HCT116 (cell line): Measurements from ENCODE around the gene USP12. TPM values are rescaled to one million over a fixed set of nuclear protein-coding genes. Genes with fewer than 3 reads are reported as not detected.

Experiments
- ATAC-seq: fragments of 200-7000 bp; cut with Tn5 transposase; 2 replicates; pipeline ENCODE4 v1.9.1; 2020; ENCODE audit warnings: mild to moderate bottlenecking, moderate library complexity
- BruUV-seq: library from RNA; stranded (reverse); fragments of 400-500 nt; replicated peaks from 2 replicates; lab custom pipeline; 2021; lab: Mats Ljungman, UMichigan
- CTCF ChIA-PET: fragments of 300-600 bp; sonication (Branson Sonifier 250); formaldehyde crosslinking; loops from one replicate; lab custom pipeline; 2021; ENCODE audit warnings: antibody characterized with exemption; lab: Charles Lee
- POLR2A ChIA-PET: fragments of 300-600, 350-600 bp; sonication (Branson Sonifier 250); formaldehyde crosslinking; loops from one replicate; lab custom pipeline; 2021; ENCODE audit warnings: antibody characterized with exemption; lab: Charles Lee
- RAD21 ChIA-PET, 2 experiments: fragments of 300-600 bp; sonication (Branson Sonifier 250); formaldehyde crosslinking; loops; one replicate each; lab custom pipeline; 2023; ENCODE audit warnings: low total read pairs in 2 of 2; ENCODE audit not compliant: uncharacterized antibody in 2 of 2, unreplicated experiment in 2 of 2, low non-redundant PET in 1 of 2; lab: Charles Lee
- DNase-seq: peaks from one replicate; pipeline ENCODE4 v3.0.0-alpha.2; 2010; ENCODE audit warnings: low read depth, low spot score
- H2AFZ ChIP-seq: fragments of 200-600 bp; shearing (Covaris generic), sonication (generic); 2 replicates; pipeline ENCODE4 v1.6.1; 2017; ENCODE audit warnings: low read depth, mixed run types, mixed read lengths, antibody characterized with exemption, low read length; ENCODE audit not compliant: poor library complexity, severe bottlenecking
- H3K27ac ChIP-seq: 2 replicates; pipeline ENCODE4 v1.5.1; 2012; ENCODE audit warnings: low read depth, low read length
- H3K27me3 ChIP-seq: fragments of 200-600 bp; sonication (generic); 2 replicates; pipeline ENCODE4 v1.6.1; 2016; ENCODE audit warnings: mixed run types, low read length, mixed read lengths; ENCODE audit not compliant: insufficient read depth
- H3K36me3 ChIP-seq, 2 experiments: fragments of 200-500 bp in 1 of 2; fragments of 200-600 bp in 1 of 2; sonication (Bioruptor generic) in 1 of 2; sonication (generic) in 1 of 2; 2 replicates each; pipeline versions ENCODE4 v1.5.1 to v1.6.1; 2014 to 2016; ENCODE audit warnings: low read length in 2 of 2, inconsistent platforms in 1 of 2, mixed read lengths in 1 of 2, mixed run types in 1 of 2; ENCODE audit not compliant: insufficient read depth in 2 of 2, control insufficient read depth in 1 of 2
- H3K4me1 ChIP-seq, 2 experiments: fragments of 200-600 bp in 1 of 2; sonication (generic) in 1 of 2; 2 replicates each; pipeline versions ENCODE4 v1.5.1 to v1.6.1; 2012 to 2017; ENCODE audit warnings: low read length in 2 of 2, inconsistent platforms in 1 of 2, mild to moderate bottlenecking in 1 of 2, mixed read lengths in 1 of 2, mixed run types in 1 of 2, moderate library complexity in 1 of 2; ENCODE audit not compliant: insufficient read depth in 2 of 2, control insufficient read depth in 1 of 2
- H3K4me2 ChIP-seq: fragments of 200-600 bp; sonication (generic); 2 replicates; pipeline ENCODE4 v1.6.1; 2017; ENCODE audit warnings: mixed run types, low read length, mixed read lengths
- H3K4me3 ChIP-seq, 2 experiments: fragments of 200-600 bp in 1 of 2; sonication (generic) in 1 of 2; replicated peaks in 1 of 2; 2 replicates each; pipeline ENCODE4 v1.5.1; 2011 to 2016; ENCODE audit warnings: low read length in 2 of 2, control low read depth in 1 of 2, low read depth in 1 of 2, mild to moderate bottlenecking in 1 of 2, mixed read lengths in 1 of 2, mixed run types in 1 of 2
- H3K79me2 ChIP-seq: fragments of 200-600 bp; sonication (generic); 2 replicates; pipeline ENCODE4 v1.6.1; 2017; ENCODE audit warnings: mild to moderate bottlenecking, mixed run types, low read length, moderate library complexity, mixed read lengths; ENCODE audit not compliant: insufficient read depth
- H3K9ac ChIP-seq: fragments of 200-600 bp; sonication (generic); 2 replicates; pipeline ENCODE4 v1.6.1; 2016; ENCODE audit warnings: low read length, mixed read lengths
- H3K9me2 ChIP-seq: fragments of 200-600 bp; sonication (generic), shearing (Covaris generic); 2 replicates; pipeline ENCODE4 v1.6.1; 2017; ENCODE audit warnings: mixed run types, mild to moderate bottlenecking, moderate library complexity; ENCODE audit not compliant: insufficient read depth
- H3K9me3 ChIP-seq, 2 experiments: fragments of 200-500 bp in 1 of 2; fragments of 200-600 bp in 1 of 2; sonication (Bioruptor generic) in 1 of 2; sonication (generic) in 1 of 2; 2 replicates each; pipeline ENCODE4 v1.6.1; 2014 to 2017; ENCODE audit warnings: low read length in 2 of 2, mixed read lengths in 2 of 2, inconsistent platforms in 1 of 2, low read depth in 1 of 2, mild to moderate bottlenecking in 1 of 2, mixed run types in 1 of 2, moderate library complexity in 1 of 2; ENCODE audit not compliant: control insufficient read depth in 1 of 2, insufficient read depth in 1 of 2
- H4K20me1 ChIP-seq: fragments of 200-600 bp; sonication (generic), shearing (Covaris generic); 2 replicates; pipeline ENCODE4 v1.6.1; 2017; ENCODE audit warnings: mixed run types, mild to moderate bottlenecking, moderate library complexity; ENCODE audit not compliant: insufficient read depth
- CBX3 ChIP-seq: IDR thresholded peaks from 2 replicates; pipeline ENCODE4 v1.6.1; 2012; ENCODE audit warnings: low read depth
- EGR1 ChIP-seq: IDR thresholded peaks from 2 replicates; pipeline ENCODE4 v1.6.1; 2012; ENCODE audit warnings: low read depth
- ELF1 ChIP-seq: IDR thresholded peaks from 2 replicates; pipeline ENCODE4 v1.6.1; 2012; ENCODE audit warnings: low read depth, borderline replicate concordance
- EZH2 ChIP-seq: fragments of 200-600 bp; sonication (generic); IDR thresholded peaks from 2 replicates; pipeline ENCODE4 v1.6.1; 2017; ENCODE audit warnings: antibody characterized with exemption, mixed run types
- JUND ChIP-seq: IDR thresholded peaks from 2 replicates; pipeline ENCODE4 v1.6.1; 2012
- POLR2AphosphoS5 ChIP-seq: IDR thresholded peaks from 2 replicates; pipeline ENCODE4 v1.6.1; 2011; ENCODE audit warnings: mild to moderate bottlenecking, low read depth, low read length, moderate library complexity
- SRF ChIP-seq: IDR thresholded peaks from 2 replicates; pipeline ENCODE4 v1.6.1; 2012; ENCODE audit warnings: low read depth
- TCF7L2 ChIP-seq: IDR thresholded peaks from 2 replicates; pipeline ENCODE4 v1.7.0; 2011; ENCODE audit warnings: borderline replicate concordance, inconsistent platforms; ENCODE audit not compliant: insufficient read depth, insufficient read length; ENCODE audit errors: extremely low read depth
- YY1 ChIP-seq: IDR thresholded peaks from 2 replicates; pipeline ENCODE4 v1.6.1; 2011; ENCODE audit warnings: low read length, low read depth, moderate library complexity, mild to moderate bottlenecking; ENCODE audit not compliant: insufficient replicate concordance; ENCODE audit errors: extremely low read depth
- ZNF274 ChIP-seq: fragments of 200-500 bp; sonication (Bioruptor generic); IDR thresholded peaks from 2 replicates; pipeline ENCODE4 v1.6.1; 2014; ENCODE audit warnings: mild to moderate bottlenecking, low read depth, low read length, inconsistent platforms
- intact Hi-C: fragments of 100-400 bp; cut with micrococcal nuclease; formaldehyde crosslinking; loops from 2 replicates; pipeline ENCODE4 v1.10.0; 2022
- total RNA-seq: library from RNA; stranded (reverse); gene quantifications from one replicate; pipeline ENCODE4 v1.2.1, GENCODE V29; 2021; ENCODE audit not compliant: unreplicated experiment
- TF ChIP-seq, protein P1 (sequence below): IDR thresholded peaks from 2 replicates; pipeline ENCODE4 v1.6.1; 2012
- TF ChIP-seq, protein P2 (sequence below), 3 experiments: fragments of 200-600 bp in 1 of 3; sonication (generic) in 1 of 3; IDR thresholded peaks in 2 of 3; conservative IDR thresholded peaks in 1 of 3; 2 replicates each; pipeline ENCODE4 v1.5.1; 2012 to 2017; ENCODE audit warnings: low read depth in 2 of 3, low read length in 2 of 3, antibody characterized with exemption in 1 of 3, borderline replicate concordance in 1 of 3, control low read depth in 1 of 3, mild to moderate bottlenecking in 1 of 3, mixed read lengths in 1 of 3, mixed run types in 1 of 3, moderate library complexity in 1 of 3; ENCODE audit not compliant: insufficient read depth in 1 of 3
- TF ChIP-seq, protein P3 (sequence below): IDR thresholded peaks from 2 replicates; pipeline ENCODE4 v1.6.1; 2012; ENCODE audit warnings: low read depth
- TF ChIP-seq, protein P4 (sequence below): IDR thresholded peaks from 2 replicates; pipeline ENCODE4 v1.6.1; 2011; ENCODE audit warnings: mild to moderate bottlenecking, low read length, moderate library complexity; ENCODE audit not compliant: insufficient replicate concordance; ENCODE audit errors: extremely low read depth
- TF ChIP-seq, protein P5 (sequence below): IDR thresholded peaks from 2 replicates; pipeline ENCODE4 v1.6.1; 2012

USP12 gene
- total RNA-seq, 1 experiment from 2014 or later, result 28.3 TPM

DNA sequence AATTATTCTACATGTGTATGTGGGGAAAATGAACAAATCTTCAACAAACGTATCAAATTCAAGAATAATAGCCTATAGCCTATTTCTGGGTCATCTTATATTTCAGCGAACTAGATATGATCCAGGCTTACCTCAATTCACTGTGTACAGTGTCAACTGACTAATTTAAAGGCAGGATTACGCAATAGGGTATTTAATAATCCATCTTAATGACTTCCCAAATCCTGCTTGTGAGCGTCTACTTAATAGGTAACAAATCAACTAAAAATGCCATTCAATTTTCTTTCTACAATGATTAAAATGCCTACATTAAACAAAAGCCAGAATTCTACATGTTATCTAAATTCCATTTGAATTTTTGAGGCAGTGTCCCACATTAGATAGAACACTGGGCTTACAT, 67.0 kb downstream of the USP12 start:
- Histone ChIP-seq H3K9me3 (no peaks in the 10 kb centered on the region), H3K36me3 (no peaks in the 10 kb centered on the region), H3K79me2 (peaks cover 30% of the 10 kb centered on the region), H3K9me2 (no peaks in the 10 kb centered on the region), H3K9ac (no peak overlapping the region), H3K4me1 (no peaks in the 10 kb centered on the region), H3K27ac (no peak overlapping the region), H3K4me2 (no peak overlapping the region), H2AFZ (no peak overlapping the region), H4K20me1 (0 out of 2 replicates have a peak, but pooled peaks cover 3% of the 10 kb centered on the region), H3K27me3 (no peaks in the 10 kb centered on the region), H3K4me3 (no peak overlapping the region)
- RAD21 ChIA-PET, result no interaction called here
- intact Hi-C loops, result no loop called here
- no TSS peak for BruUV-seq
- POLR2A ChIA-PET, result no interaction called here
- ATAC-seq, result no peak
- DNase-seq, result no peak
- TF ChIP-seq, protein P1, sequence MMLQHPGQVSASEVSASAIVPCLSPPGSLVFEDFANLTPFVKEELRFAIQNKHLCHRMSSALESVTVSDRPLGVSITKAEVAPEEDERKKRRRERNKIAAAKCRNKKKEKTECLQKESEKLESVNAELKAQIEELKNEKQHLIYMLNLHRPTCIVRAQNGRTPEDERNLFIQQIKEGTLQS, result no peak
- TF ChIP-seq ZNF274 (no peak), POLR2AphosphoS5 (no peak), TCF7L2 (no peak), EGR1 (no peak), SRF (no peak), CBX3 (no peak), YY1 (no peak), JUND (no peak), ELF1 (no peak), EZH2 (no peak)
- TF ChIP-seq, protein P2, sequence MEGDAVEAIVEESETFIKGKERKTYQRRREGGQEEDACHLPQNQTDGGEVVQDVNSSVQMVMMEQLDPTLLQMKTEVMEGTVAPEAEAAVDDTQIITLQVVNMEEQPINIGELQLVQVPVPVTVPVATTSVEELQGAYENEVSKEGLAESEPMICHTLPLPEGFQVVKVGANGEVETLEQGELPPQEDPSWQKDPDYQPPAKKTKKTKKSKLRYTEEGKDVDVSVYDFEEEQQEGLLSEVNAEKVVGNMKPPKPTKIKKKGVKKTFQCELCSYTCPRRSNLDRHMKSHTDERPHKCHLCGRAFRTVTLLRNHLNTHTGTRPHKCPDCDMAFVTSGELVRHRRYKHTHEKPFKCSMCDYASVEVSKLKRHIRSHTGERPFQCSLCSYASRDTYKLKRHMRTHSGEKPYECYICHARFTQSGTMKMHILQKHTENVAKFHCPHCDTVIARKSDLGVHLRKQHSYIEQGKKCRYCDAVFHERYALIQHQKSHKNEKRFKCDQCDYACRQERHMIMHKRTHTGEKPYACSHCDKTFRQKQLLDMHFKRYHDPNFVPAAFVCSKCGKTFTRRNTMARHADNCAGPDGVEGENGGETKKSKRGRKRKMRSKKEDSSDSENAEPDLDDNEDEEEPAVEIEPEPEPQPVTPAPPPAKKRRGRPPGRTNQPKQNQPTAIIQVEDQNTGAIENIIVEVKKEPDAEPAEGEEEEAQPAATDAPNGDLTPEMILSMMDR (IDR thresholded peaks at IDR 0.05 in 2 of 3, conservative IDR thresholded peaks at IDR 0.05 in 1 of 3; ENCODE audit: borderline replicate concordance in 1 of 3, insufficient read depth in 1 of 3, low read depth in 2 of 3, low read length in 2 of 3), result no peak
- TF ChIP-seq, protein P3, sequence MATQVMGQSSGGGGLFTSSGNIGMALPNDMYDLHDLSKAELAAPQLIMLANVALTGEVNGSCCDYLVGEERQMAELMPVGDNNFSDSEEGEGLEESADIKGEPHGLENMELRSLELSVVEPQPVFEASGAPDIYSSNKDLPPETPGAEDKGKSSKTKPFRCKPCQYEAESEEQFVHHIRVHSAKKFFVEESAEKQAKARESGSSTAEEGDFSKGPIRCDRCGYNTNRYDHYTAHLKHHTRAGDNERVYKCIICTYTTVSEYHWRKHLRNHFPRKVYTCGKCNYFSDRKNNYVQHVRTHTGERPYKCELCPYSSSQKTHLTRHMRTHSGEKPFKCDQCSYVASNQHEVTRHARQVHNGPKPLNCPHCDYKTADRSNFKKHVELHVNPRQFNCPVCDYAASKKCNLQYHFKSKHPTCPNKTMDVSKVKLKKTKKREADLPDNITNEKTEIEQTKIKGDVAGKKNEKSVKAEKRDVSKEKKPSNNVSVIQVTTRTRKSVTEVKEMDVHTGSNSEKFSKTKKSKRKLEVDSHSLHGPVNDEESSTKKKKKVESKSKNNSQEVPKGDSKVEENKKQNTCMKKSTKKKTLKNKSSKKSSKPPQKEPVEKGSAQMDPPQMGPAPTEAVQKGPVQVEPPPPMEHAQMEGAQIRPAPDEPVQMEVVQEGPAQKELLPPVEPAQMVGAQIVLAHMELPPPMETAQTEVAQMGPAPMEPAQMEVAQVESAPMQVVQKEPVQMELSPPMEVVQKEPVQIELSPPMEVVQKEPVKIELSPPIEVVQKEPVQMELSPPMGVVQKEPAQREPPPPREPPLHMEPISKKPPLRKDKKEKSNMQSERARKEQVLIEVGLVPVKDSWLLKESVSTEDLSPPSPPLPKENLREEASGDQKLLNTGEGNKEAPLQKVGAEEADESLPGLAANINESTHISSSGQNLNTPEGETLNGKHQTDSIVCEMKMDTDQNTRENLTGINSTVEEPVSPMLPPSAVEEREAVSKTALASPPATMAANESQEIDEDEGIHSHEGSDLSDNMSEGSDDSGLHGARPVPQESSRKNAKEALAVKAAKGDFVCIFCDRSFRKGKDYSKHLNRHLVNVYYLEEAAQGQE, result no peak
- TF ChIP-seq, protein P4, sequence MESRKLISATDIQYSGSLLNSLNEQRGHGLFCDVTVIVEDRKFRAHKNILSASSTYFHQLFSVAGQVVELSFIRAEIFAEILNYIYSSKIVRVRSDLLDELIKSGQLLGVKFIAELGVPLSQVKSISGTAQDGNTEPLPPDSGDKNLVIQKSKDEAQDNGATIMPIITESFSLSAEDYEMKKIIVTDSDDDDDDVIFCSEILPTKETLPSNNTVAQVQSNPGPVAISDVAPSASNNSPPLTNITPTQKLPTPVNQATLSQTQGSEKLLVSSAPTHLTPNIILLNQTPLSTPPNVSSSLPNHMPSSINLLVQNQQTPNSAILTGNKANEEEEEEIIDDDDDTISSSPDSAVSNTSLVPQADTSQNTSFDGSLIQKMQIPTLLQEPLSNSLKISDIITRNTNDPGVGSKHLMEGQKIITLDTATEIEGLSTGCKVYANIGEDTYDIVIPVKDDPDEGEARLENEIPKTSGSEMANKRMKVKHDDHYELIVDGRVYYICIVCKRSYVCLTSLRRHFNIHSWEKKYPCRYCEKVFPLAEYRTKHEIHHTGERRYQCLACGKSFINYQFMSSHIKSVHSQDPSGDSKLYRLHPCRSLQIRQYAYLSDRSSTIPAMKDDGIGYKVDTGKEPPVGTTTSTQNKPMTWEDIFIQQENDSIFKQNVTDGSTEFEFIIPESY, result no peak
- TF ChIP-seq, protein P5, sequence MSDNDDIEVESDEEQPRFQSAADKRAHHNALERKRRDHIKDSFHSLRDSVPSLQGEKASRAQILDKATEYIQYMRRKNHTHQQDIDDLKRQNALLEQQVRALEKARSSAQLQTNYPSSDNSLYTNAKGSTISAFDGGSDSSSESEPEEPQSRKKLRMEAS, result no peak
- CTCF ChIA-PET, result no interaction called here
